ENCODE data around the gene ARHGAP25.
"Not testable (repeated sequence)": the region's sequence is repeated elsewhere in the genome, so short reads cannot be mapped to it uniquely, and the experiment has no call there.

Gene ARHGAP25

DNA sequence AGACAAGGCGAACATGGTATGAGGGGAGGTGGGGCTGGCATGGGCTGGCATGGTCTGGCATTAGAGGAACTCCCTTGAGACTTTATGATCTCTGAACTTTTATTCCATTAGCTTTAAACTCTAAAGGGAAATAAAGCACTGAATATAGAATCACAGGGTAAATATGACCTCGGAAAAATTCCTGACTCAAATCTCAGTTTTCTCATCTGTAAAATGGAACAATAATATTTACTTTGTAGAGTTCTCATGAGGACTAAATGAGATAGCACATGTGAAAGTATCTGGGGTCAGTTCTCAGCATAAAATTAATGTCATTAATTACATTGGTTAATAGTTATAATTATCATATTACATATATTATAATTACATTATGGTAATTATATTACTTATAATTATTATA, 65.9 kb downstream of the ARHGAP25 start:
- WGBS = 100% methylated on average over 1 of the region's 2 CpGs
- no peak overlapping the region for H2AFZ ChIP-seq (ENCODE audit: low read depth, low read length)
- no peak overlapping the region for H2BK15ac ChIP-seq (ENCODE audit: low read depth, poor library complexity, severe bottlenecking)
- no peak overlapping the region for H2BK5ac ChIP-seq (ENCODE audit: low read depth, low read length, poor library complexity, severe bottlenecking)
- no peak overlapping the region for H3K14ac ChIP-seq (ENCODE audit: low read length in 2 of 2)
- peaks cover 9 to 28% of the 10 kb centered on the region in 2 experiments for H3K27me3 ChIP-seq (ENCODE audit: control insufficient read depth in 1 of 2, insufficient read depth in 1 of 2, low read length in 2 of 2)
- H4K8ac ChIP-seq (ENCODE audit: low read length) = no peak overlapping the region
- H2AK5ac ChIP-seq (ENCODE audit: low read length, severe bottlenecking) = no peak overlapping the region
- no peaks in the 10 kb centered on the region for H3K36me3 ChIP-seq (ENCODE audit: control insufficient read depth in 1 of 2, insufficient read depth in 2 of 2, low read depth in 1 of 2, low read length in 2 of 2)
- H3K9ac ChIP-seq (ENCODE audit: low read length) = no peak overlapping the region
- DNase-seq = no peak
- H4K91ac ChIP-seq (ENCODE audit: low read length) = no peak overlapping the region
- no peak overlapping the region for H3K23ac ChIP-seq (ENCODE audit: low read length in 2 of 2)
- no peaks in the 10 kb centered on the region for H3K4me1 ChIP-seq (ENCODE audit: control insufficient read depth, insufficient read depth, low read depth, low read length)
- no peak overlapping the region for H3K4ac ChIP-seq (ENCODE audit: low read depth in 1 of 2, low read length in 2 of 2)
- no peak overlapping the region for H3K4me2 ChIP-seq (ENCODE audit: low read length, poor library complexity, severe bottlenecking)
- H2BK12ac ChIP-seq (ENCODE audit: low read length in 2 of 2) = no peak overlapping the region
- no peak overlapping the region for H3K18ac ChIP-seq (ENCODE audit: low read depth in 1 of 2, low read length in 2 of 2)
- H3K79me1 ChIP-seq (replicated peaks; ENCODE audit: low read length, poor library complexity, severe bottlenecking) = no peaks in the 10 kb centered on the region
- no peak overlapping the region for H3K4me3 ChIP-seq (ENCODE audit: insufficient read depth in 1 of 2, low read depth in 1 of 2, low read length in 2 of 2)
- no peaks in the 10 kb centered on the region for H3K9me3 ChIP-seq (ENCODE audit: control insufficient read depth, low read length)
- H3K27ac ChIP-seq (ENCODE audit: low read length, poor library complexity, severe bottlenecking) = no peak overlapping the region
- no peak overlapping the region for H2BK120ac ChIP-seq (ENCODE audit: low read depth, low read length)

DNA sequence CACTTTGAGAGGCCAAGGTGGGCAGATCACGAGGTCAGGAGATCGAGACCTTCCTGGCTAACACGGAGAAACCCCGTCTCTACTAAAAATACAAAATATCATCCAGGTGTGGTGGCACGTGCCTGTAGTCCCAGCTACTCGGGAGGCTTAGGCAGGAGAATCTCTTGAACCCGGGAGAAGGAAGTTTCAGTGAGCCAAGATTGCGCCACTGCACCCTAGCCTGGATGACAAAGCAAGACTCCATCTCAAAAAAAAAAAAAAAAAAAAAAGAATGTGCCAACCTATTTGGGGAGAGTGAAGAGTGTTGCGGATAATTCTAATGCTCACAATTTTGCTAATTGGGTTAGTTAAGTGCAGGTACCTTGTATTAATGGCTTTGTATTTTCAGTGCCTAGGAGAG, 67.5 kb downstream of the ARHGAP25 start:
- not testable (repeated sequence) for H2BK15ac ChIP-seq (ENCODE audit: low read depth, poor library complexity, severe bottlenecking); H3K79me1 ChIP-seq (replicated peaks; ENCODE audit: low read length, poor library complexity, severe bottlenecking); H3K4me1 ChIP-seq (ENCODE audit: control insufficient read depth, insufficient read depth, low read depth, low read length); H4K8ac ChIP-seq (ENCODE audit: low read length); H3K4ac ChIP-seq (ENCODE audit: low read depth in 1 of 2, low read length in 2 of 2); H2AK5ac ChIP-seq (ENCODE audit: low read length, severe bottlenecking); H3K4me3 ChIP-seq (ENCODE audit: insufficient read depth in 1 of 2, low read depth in 1 of 2, low read length in 2 of 2); H3K18ac ChIP-seq (ENCODE audit: low read depth in 1 of 2, low read length in 2 of 2); H3K4me2 ChIP-seq (ENCODE audit: low read length, poor library complexity, severe bottlenecking); H2BK120ac ChIP-seq (ENCODE audit: low read depth, low read length); H4K91ac ChIP-seq (ENCODE audit: low read length); H3K36me3 ChIP-seq (ENCODE audit: control insufficient read depth in 1 of 2, insufficient read depth in 2 of 2, low read depth in 1 of 2, low read length in 2 of 2); H2AFZ ChIP-seq (ENCODE audit: low read depth, low read length); H3K9ac ChIP-seq (ENCODE audit: low read length); H2BK12ac ChIP-seq (ENCODE audit: low read length in 2 of 2); H3K14ac ChIP-seq (ENCODE audit: low read length in 2 of 2); DNase-seq; H2BK5ac ChIP-seq (ENCODE audit: low read depth, low read length, poor library complexity, severe bottlenecking); H3K27ac ChIP-seq (ENCODE audit: low read length, poor library complexity, severe bottlenecking); H3K9me3 ChIP-seq (ENCODE audit: control insufficient read depth, low read length); H3K23ac ChIP-seq (ENCODE audit: low read length in 2 of 2)
- peaks cover 9 to 31% of the 10 kb centered on the region in 2 experiments for H3K27me3 ChIP-seq (ENCODE audit: control insufficient read depth in 1 of 2, insufficient read depth in 1 of 2, low read length in 2 of 2)
- 98% methylated on average over 4 of the region's 9 CpGs for WGBS

GRCh38 chr2:68805025-68805424, 70.4 kb downstream of the ARHGAP25 start:
- no peak overlapping the region for H4K91ac ChIP-seq (ENCODE audit: low read length)
- H3K9ac ChIP-seq (ENCODE audit: low read length) = no peak overlapping the region
- no peak overlapping the region for H4K8ac ChIP-seq (ENCODE audit: low read length)
- no peak overlapping the region for H2BK15ac ChIP-seq (ENCODE audit: low read depth, poor library complexity, severe bottlenecking)
- H3K36me3 ChIP-seq (ENCODE audit: control insufficient read depth in 1 of 2, insufficient read depth in 2 of 2, low read depth in 1 of 2, low read length in 2 of 2) = no peaks in the 10 kb centered on the region
- H3K18ac ChIP-seq (ENCODE audit: low read depth in 1 of 2, low read length in 2 of 2) = no peak overlapping the region
- no peak overlapping the region for H3K4me3 ChIP-seq (ENCODE audit: insufficient read depth in 1 of 2, low read depth in 1 of 2, low read length in 2 of 2)
- H2AK5ac ChIP-seq (ENCODE audit: low read length, severe bottlenecking) = no peak overlapping the region
- no peak overlapping the region for H2BK5ac ChIP-seq (ENCODE audit: low read depth, low read length, poor library complexity, severe bottlenecking)
- H3K4me2 ChIP-seq (ENCODE audit: low read length, poor library complexity, severe bottlenecking) = no peak overlapping the region
- peak overlapping the region; percentile 28 to 79 for H2BK12ac ChIP-seq (ENCODE audit: low read length in 2 of 2)
- H3K9me3 ChIP-seq (ENCODE audit: control insufficient read depth, low read length) = no peaks in the 10 kb centered on the region
- no peaks in the 10 kb centered on the region for H3K79me1 ChIP-seq (replicated peaks; ENCODE audit: low read length, poor library complexity, severe bottlenecking)
- peaks cover 9 to 35% of the 10 kb centered on the region in 2 experiments for H3K27me3 ChIP-seq (ENCODE audit: control insufficient read depth in 1 of 2, insufficient read depth in 1 of 2, low read length in 2 of 2)
- no peak overlapping the region for H3K14ac ChIP-seq (ENCODE audit: low read length in 2 of 2)
- no peak overlapping the region for H3K27ac ChIP-seq (ENCODE audit: low read length, poor library complexity, severe bottlenecking)
- no peak overlapping the region for H3K23ac ChIP-seq (ENCODE audit: low read length in 2 of 2)
- WGBS = 97% methylated on average over 2 of the region's 4 CpGs
- no peak for DNase-seq
- no peak overlapping the region for H2AFZ ChIP-seq (ENCODE audit: low read depth, low read length)
- H2BK120ac ChIP-seq (ENCODE audit: low read depth, low read length) = no peak overlapping the region
- no peaks in the 10 kb centered on the region for H3K4me1 ChIP-seq (ENCODE audit: control insufficient read depth, insufficient read depth, low read depth, low read length)
- no peak overlapping the region for H3K4ac ChIP-seq (ENCODE audit: low read depth in 1 of 2, low read length in 2 of 2)

- no peak overlapping the region for H4K91ac ChIP-seq (ENCODE audit: low read length)
- H2BK15ac ChIP-seq (ENCODE audit: low read depth, poor library complexity, severe bottlenecking) = no peak overlapping the region
- H4K8ac ChIP-seq (ENCODE audit: low read length) = no peak overlapping the region
- H2BK12ac ChIP-seq (ENCODE audit: low read length in 2 of 2) = no peak overlapping the region
- no peak overlapping the region for H3K27ac ChIP-seq (ENCODE audit: low read length, poor library complexity, severe bottlenecking)
- no peak overlapping the region for H2BK120ac ChIP-seq (ENCODE audit: low read depth, low read length)
- H3K18ac ChIP-seq (ENCODE audit: low read depth in 1 of 2, low read length in 2 of 2) = no peak overlapping the region
- H3K9ac ChIP-seq (ENCODE audit: low read length) = no peak overlapping the region
- H3K4me2 ChIP-seq (ENCODE audit: low read length, poor library complexity, severe bottlenecking) = no peak overlapping the region
- no peak overlapping the region for H3K4ac ChIP-seq (ENCODE audit: low read depth in 1 of 2, low read length in 2 of 2)
- DNase-seq = peak; percentile 84
- H3K14ac ChIP-seq (ENCODE audit: low read length in 2 of 2) = no peak overlapping the region
- 46% methylated on average over 12 of the region's 12 CpGs for WGBS
- H3K36me3 ChIP-seq (ENCODE audit: control insufficient read depth in 1 of 2, insufficient read depth in 2 of 2, low read depth in 1 of 2, low read length in 2 of 2) = no peaks in the 10 kb centered on the region
- H3K4me3 ChIP-seq (ENCODE audit: insufficient read depth in 1 of 2, low read depth in 1 of 2, low read length in 2 of 2) = no peak overlapping the region
- no peak overlapping the region for H2AK5ac ChIP-seq (ENCODE audit: low read length, severe bottlenecking)
- H3K4me1 ChIP-seq (ENCODE audit: control insufficient read depth, insufficient read depth, low read depth, low read length) = no peaks in the 10 kb centered on the region
- no peaks in the 10 kb centered on the region for H3K79me1 ChIP-seq (replicated peaks; ENCODE audit: low read length, poor library complexity, severe bottlenecking)
- H3K23ac ChIP-seq (ENCODE audit: low read length in 2 of 2) = no peak overlapping the region
- H3K9me3 ChIP-seq (ENCODE audit: control insufficient read depth, low read length) = no peaks in the 10 kb centered on the region
- no peak overlapping the region for H2AFZ ChIP-seq (ENCODE audit: low read depth, low read length)
- peaks cover 9 to 33% of the 10 kb centered on the region in 2 experiments for H3K27me3 ChIP-seq (ENCODE audit: control insufficient read depth in 1 of 2, insufficient read depth in 1 of 2, low read length in 2 of 2)
- H2BK5ac ChIP-seq (ENCODE audit: low read depth, low read length, poor library complexity, severe bottlenecking) = no peak overlapping the region
Measured at GRCh38 chr2:68806511-68807109, 72.0 kb downstream of the ARHGAP25 start.
